Nephron (organoid): Measurements from ENCODE around the gene EGLN3.

Experiments
- H3K27ac Mint-ChIP-seq, 3 experiments: 2 replicates each; pipeline ENCODE4 v1.8.0; 2020; ENCODE audit warnings: mixed read lengths in 3 of 3, mild to moderate bottlenecking in 2 of 3, moderate library complexity in 1 of 3
- H3K27me3 Mint-ChIP-seq: 2 replicates; pipeline ENCODE4 v1.8.0; 2021; ENCODE audit warnings: low read depth, mild to moderate bottlenecking, moderate library complexity, mixed read lengths
- H3K36me3 Mint-ChIP-seq: 2 replicates; pipeline ENCODE4 v1.8.0; 2020; ENCODE audit warnings: low read depth, mixed read lengths
- H3K4me1 Mint-ChIP-seq: 2 replicates; pipeline ENCODE4 v1.8.0; 2020; ENCODE audit warnings: mixed read lengths
- H3K4me3 Mint-ChIP-seq, 3 experiments: 2 replicates each; pipeline ENCODE4 v1.8.0; 2020; ENCODE audit warnings: mild to moderate bottlenecking in 3 of 3, mixed read lengths in 3 of 3, moderate library complexity in 2 of 3
- H3K9me3 Mint-ChIP-seq: 2 replicates; pipeline ENCODE4 v1.8.0; 2020; ENCODE audit warnings: mixed read lengths
- TF ChIP-seq, protein P1 (sequence below), 3 experiments: fragments of 200-600 bp; sonication (generic); IDR thresholded peaks; one replicate each; pipeline ENCODE4 v1.5.0; 2021; ENCODE audit warnings: antibody characterized with exemption in 3 of 3; ENCODE audit not compliant: unreplicated experiment in 3 of 3

Gene EGLN3

DNA sequence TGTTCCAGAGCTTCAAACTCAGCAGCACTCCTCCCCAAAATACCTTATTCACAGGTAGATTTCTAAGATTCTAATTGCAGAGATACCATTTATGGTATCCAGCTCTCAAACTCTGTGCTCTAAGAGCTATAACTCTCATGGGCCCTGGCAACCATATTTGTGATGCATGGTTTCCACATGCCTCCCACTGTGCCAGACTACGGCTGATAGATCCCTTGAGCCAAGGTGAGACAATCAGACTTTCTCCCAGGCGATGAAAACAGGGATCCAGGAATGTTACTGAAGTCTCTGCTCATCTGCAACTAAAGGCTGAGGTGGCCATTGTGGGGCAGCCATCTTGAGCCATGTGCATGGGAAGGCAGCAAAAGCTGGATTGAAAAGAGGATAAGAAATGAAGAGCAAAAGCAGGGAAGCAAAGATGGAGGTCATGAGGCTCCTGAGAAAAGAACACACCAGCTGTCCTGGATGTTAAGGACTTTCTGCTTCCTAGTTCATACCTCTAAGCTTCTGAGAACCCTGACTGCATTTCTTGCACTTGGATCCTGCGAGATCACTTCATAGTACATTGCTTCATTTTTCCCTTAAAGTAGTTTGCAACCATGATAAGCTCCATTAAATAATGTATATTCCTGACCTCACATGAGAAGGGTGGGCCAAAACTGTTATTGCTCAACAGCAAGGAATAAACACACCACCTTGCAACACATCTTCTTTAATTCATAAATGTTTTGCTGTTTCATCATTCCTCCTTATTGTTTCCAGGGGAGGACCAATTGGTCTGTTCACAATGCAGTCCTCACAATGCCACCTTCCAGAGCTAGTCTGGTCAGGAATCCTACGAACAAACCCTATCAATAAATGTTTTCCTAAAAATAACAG lies 5.4 kb downstream of the EGLN3 start:
- Mint-ChIP-seq H3K36me3 (no peaks in the 10 kb centered on the region), H3K27me3 (peaks cover 11% of the 10 kb centered on the region), H3K27ac (peak overlapping the region; percentile 28 to 75 (median 58)), H3K4me1 (peaks cover 76% of the 10 kb centered on the region), H3K9me3 (no peaks in the 10 kb centered on the region), H3K4me3 (peak overlapping the region in 1 of 3 experiments; percentile 69)
- TF ChIP-seq, protein P1, sequence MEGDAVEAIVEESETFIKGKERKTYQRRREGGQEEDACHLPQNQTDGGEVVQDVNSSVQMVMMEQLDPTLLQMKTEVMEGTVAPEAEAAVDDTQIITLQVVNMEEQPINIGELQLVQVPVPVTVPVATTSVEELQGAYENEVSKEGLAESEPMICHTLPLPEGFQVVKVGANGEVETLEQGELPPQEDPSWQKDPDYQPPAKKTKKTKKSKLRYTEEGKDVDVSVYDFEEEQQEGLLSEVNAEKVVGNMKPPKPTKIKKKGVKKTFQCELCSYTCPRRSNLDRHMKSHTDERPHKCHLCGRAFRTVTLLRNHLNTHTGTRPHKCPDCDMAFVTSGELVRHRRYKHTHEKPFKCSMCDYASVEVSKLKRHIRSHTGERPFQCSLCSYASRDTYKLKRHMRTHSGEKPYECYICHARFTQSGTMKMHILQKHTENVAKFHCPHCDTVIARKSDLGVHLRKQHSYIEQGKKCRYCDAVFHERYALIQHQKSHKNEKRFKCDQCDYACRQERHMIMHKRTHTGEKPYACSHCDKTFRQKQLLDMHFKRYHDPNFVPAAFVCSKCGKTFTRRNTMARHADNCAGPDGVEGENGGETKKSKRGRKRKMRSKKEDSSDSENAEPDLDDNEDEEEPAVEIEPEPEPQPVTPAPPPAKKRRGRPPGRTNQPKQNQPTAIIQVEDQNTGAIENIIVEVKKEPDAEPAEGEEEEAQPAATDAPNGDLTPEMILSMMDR (IDR thresholded peaks at IDR 0.05; ENCODE audit: unreplicated experiment in 3 of 3): no peak

- no peaks in the 10 kb centered on the region for H3K36me3 Mint-ChIP-seq
- peak overlapping the region in 2 of 3 experiments; percentile 29 to 59 for H3K4me3 Mint-ChIP-seq
- TF ChIP-seq, protein P1 (IDR thresholded peaks at IDR 0.05; ENCODE audit: unreplicated experiment in 3 of 3): no peak
- peak overlapping the region; percentile 6 to 45 (median 26) for H3K27ac Mint-ChIP-seq
- peaks cover 79% of the 10 kb centered on the region for H3K4me1 Mint-ChIP-seq
- H3K9me3 Mint-ChIP-seq: no peaks in the 10 kb centered on the region
- no peaks in the 10 kb centered on the region for H3K27me3 Mint-ChIP-seq
Observed at GRCh38 chr14:33943096-33943883, 7.6 kb downstream of the EGLN3 start.

- H3K9me3 Mint-ChIP-seq: no peaks in the 10 kb centered on the region
- H3K4me1 Mint-ChIP-seq: peaks cover 81% of the 10 kb centered on the region
- TF ChIP-seq, protein P1 (IDR thresholded peaks at IDR 0.05; ENCODE audit: unreplicated experiment in 3 of 3): no peak
- H3K27ac Mint-ChIP-seq: peak overlapping the region; percentile 33 to 45 (median 38)
- no peaks in the 10 kb centered on the region for H3K27me3 Mint-ChIP-seq
- peak overlapping the region in 1 of 3 experiments; percentile 4 for H3K4me3 Mint-ChIP-seq
- no peaks in the 10 kb centered on the region for H3K36me3 Mint-ChIP-seq
Observed at GRCh38 chr14:33941718-33942117, 9.2 kb downstream of the EGLN3 start.

DNA sequence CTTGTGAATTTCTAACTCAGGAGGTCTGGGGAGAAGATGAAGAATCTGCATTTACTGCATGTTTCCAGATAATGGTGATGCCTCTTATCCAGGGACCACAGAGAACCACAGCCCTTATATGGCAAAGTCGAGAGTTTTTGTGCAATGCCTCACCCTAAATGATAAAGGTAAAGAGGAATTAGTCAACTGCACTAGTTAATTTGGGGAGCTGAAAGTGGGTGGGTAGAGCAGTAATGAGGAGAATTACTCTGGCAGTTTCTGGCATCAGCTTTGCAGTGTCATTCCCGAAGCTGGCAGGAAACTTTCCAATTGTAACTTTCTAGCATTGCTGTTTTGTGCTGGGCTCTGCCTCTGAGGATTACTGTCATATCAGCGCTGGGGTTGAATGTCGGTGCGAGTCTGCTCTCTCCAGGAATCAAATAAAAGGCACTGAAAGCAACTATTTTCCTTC lies 10.3 kb downstream of the EGLN3 start:
- peak overlapping the region in 2 of 3 experiments; percentile 44 to 77 for H3K27ac Mint-ChIP-seq
- H3K36me3 Mint-ChIP-seq: no peaks in the 10 kb centered on the region
- peaks cover 84% of the 10 kb centered on the region for H3K4me1 Mint-ChIP-seq
- no peaks in the 10 kb centered on the region for H3K9me3 Mint-ChIP-seq
- no peaks in the 10 kb centered on the region for H3K27me3 Mint-ChIP-seq
- H3K4me3 Mint-ChIP-seq: no peak overlapping the region
- TF ChIP-seq, protein P1 (IDR thresholded peaks at IDR 0.05; ENCODE audit: unreplicated experiment in 3 of 3): no peak

GRCh38 chr14:33938131-33938949 lies 12.5 kb downstream of the EGLN3 start:
- no peaks in the 10 kb centered on the region for H3K36me3 Mint-ChIP-seq
- H3K4me1 Mint-ChIP-seq: peaks cover 86% of the 10 kb centered on the region
- TF ChIP-seq, protein P1 (IDR thresholded peaks at IDR 0.05; ENCODE audit: unreplicated experiment in 3 of 3): no peak
- H3K9me3 Mint-ChIP-seq: no peaks in the 10 kb centered on the region
- no peaks in the 10 kb centered on the region for H3K27me3 Mint-ChIP-seq
- H3K27ac Mint-ChIP-seq: peak overlapping the region; percentile 59 to 76 (median 67)
- H3K4me3 Mint-ChIP-seq: peak overlapping the region; percentile 47 to 63 (median 57)
